ENCODE data around the gene CDNF. TPM values are rescaled to one million over a fixed set of nuclear protein-coding genes. Genes with fewer than 3 reads are reported as not detected.
"Not testable (repeated sequence)": the region's sequence is repeated elsewhere in the genome, so short reads cannot be mapped to it uniquely, and the experiment has no call there.

Gene CDNF
- total and polyA plus RNA-seq, 12 donors, result 0.74 to 6.3 (median 4.1) TPM

DNA sequence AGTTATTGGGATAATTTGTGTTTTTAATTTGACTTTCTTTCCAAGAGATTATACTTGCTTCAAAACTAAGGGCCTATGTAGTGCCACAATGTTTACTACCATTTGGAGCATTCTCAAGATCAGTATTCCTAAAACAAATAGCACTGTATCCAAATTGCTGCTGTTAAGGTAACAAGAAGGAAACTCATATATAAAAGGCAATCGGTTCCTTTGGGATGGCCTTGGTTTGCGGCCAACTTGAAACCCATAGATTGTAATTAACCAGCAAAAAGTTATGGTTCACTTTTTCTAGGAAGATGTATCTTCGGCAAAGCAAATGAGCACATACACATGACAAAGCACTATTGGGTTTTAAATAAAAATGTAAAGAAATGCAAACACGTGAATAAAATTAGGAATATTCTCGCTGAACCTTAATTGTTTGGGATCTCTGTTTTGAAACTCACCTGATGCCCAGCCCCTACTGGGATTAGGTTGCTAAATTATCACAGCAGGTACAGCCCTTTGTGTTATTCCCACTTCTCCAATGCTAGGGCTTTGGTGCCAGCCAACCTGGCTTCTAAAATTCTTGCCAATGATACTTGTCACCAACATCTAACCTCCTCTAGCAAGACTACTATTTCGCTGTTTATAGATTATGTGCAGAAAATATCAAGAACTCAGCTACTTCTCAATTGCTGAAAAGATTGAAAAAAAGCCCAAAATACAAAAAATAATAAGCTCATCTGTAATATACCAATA, 16.0 kb downstream of the CDNF start:
- no peaks in the 10 kb centered on the region for H3K9me3 ChIP-seq
- H3K4me3 ChIP-seq, result no peak overlapping the region
- no peak for TF ChIP-seq CTCF (IDR thresholded peaks at IDR 0.05)
- 81 to 88% methylated on average over 6 of the region's 6 CpGs for WGBS, 2 donors
- H3K36me3 ChIP-seq, result no peaks in the 10 kb centered on the region
- intact Hi-C loops (cut with DNase I), result loop anchor here (5.0 to 10.0 kb wide), 9 partner anchors 217 to 1037 kb away; no protein-coding TSS in a partner anchor
- no peak overlapping the region for H3K27ac ChIP-seq
- peaks cover 0 to 8% (median 0%) of the 10 kb centered on the region in 9 donors for H3K4me1 ChIP-seq
- DNase-seq (no peak), ATAC-seq (no peak)
- no peaks in the 10 kb centered on the region for H3K27me3 ChIP-seq

DNA sequence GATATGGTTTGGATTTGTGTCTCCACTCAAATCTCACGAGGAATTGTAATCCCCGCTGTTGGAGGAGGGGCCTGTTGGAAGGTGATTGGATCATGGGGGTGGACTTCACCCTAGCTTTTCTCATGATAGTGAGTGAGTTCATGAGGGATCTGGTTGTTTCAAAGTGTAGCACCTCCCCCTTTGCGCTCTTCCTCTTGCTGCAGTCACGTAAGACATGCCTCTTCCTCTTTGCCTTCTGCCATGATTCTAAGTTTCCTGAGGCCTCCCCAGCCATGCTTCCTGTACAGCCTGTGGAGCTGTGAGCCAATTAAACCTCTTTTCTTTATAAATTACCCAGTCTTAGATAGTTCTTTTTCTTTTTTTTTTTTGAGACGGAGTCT, 17.1 kb downstream of the CDNF start:
- ATAC-seq, result no peak
- H3K4me1 ChIP-seq, result peaks cover 0 to 8% (median 0%) of the 10 kb centered on the region in 9 donors
- H3K9me3 ChIP-seq, result no peaks in the 10 kb centered on the region
- no peaks in the 10 kb centered on the region for H3K27me3 ChIP-seq
- H3K27ac ChIP-seq, result no peak overlapping the region
- no peak overlapping the region for H3K4me3 ChIP-seq
- DNase-seq, result no peak
- intact Hi-C loops (cut with DNase I), result loop anchor here (5.0 to 10.0 kb wide), 9 partner anchors 216 to 1036 kb away; no protein-coding TSS in a partner anchor
- 89 to 93% methylated on average over 5 of the region's 5 CpGs for whole genome bisulfite sequencing, 2 donors
- no peak for TF ChIP-seq CTCF (IDR thresholded peaks at IDR 0.05)
- H3K36me3 ChIP-seq, result no peaks in the 10 kb centered on the region

GRCh38 chr10:14820010-14820774, 17.6 kb downstream of the CDNF start:
- Histone ChIP-seq H3K4me1 (peaks cover 0 to 8% (median 0%) of the 10 kb centered on the region in 9 donors), H3K27ac (no peak overlapping the region), H3K4me3 (no peak overlapping the region), H3K27me3 (no peaks in the 10 kb centered on the region), H3K9me3 (no peaks in the 10 kb centered on the region), H3K36me3 (no peaks in the 10 kb centered on the region)
- ATAC-seq (peak in 1 of 8 donors; percentile 52), DNase-seq (no peak)
- intact Hi-C loops (cut with DNase I), result loop anchor here (5.0 to 10.0 kb wide), 9 partner anchors 215 to 1035 kb away; no protein-coding TSS in a partner anchor
- no peak for TF ChIP-seq CTCF (IDR thresholded peaks at IDR 0.05)
- 92 to 95% methylated on average over 10 of the region's 10 CpGs for WGBS, 2 donors

- DNase-seq; H3K9me3 ChIP-seq; H3K36me3 ChIP-seq; H3K27ac ChIP-seq; ATAC-seq; H3K4me3 ChIP-seq; H3K27me3 ChIP-seq; H3K4me1 ChIP-seq; intact Hi-C loops (cut with DNase I): not testable (repeated sequence)
- 95 to 98% methylated on average over 7 of the region's 7 CpGs for WGBS, 2 donors
Measured at GRCh38 chr10:14816717-14817116, 21.1 kb downstream of the CDNF start.
